ENCODE data around the gene ADRA2C. TPM values are rescaled to one million over a fixed set of nuclear protein-coding genes. Genes with fewer than 3 reads are reported as not detected.

The ADRA2C gene
- total RNA-seq, 1 experiment from 2014 or later = not detected

DNA sequence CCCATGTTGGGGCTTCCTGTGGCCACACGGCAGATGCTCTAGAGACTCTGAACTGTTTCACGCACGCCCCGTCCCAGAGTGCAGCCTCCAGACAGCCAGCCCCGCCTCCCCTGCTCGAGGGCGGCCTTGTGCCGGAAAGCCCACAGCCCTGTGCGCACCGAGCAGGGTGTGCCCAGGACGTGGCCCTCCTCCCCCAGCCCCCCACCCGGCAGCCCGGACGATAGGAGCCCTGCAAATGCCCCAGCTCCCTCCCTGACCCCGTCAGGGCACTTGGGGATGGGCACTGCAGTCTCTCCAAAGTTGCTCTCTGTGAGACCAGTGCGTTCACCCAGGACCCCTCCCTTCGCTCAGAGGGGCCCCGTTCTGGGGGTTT is 37.3 kb downstream of the ADRA2C start:
- H3K4me2 ChIP-seq (ENCODE audit: low read length) = no peak overlapping the region
- CTCF ChIA-PET = no interaction called here
- POLR2A ChIA-PET (ENCODE audit: unreplicated experiment) = no interaction called here

DNA sequence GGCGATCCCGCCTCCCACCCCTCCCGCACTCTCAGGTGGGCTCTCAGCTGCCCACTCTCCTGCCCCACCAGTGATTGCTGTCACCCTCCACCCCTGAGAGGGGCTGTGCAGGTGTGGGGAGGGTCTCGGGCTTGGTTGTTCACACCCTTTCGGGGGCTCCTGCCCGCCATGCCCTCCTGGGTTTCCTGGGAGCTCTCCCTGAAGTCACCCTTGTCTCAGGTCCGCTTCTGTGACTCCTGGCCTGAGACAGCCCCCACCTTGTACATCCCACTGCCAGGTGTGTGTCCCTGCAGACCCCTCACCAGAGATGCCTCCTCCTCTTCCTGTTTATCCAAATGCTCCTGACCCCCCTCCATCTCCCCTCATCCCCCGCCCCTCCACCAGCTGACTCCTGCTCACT is 37.8 kb downstream of the ADRA2C start:
- H3K9me3 ChIP-seq (ENCODE audit: low read length) = no peaks in the 10 kb centered on the region
- no peak overlapping the region for H2AFZ ChIP-seq (ENCODE audit: low read length)
- peaks cover 44% of the 10 kb centered on the region for H3K27me3 ChIP-seq (ENCODE audit: low read length)
- ChIA-PET CTCF (no interaction called here), POLR2A (ENCODE audit: unreplicated experiment) (no interaction called here)
- no peak overlapping the region for H3K27ac ChIP-seq (ENCODE audit: low read length)
- no peak overlapping the region for H3K9ac ChIP-seq (ENCODE audit: low read length)
- no peak overlapping the region for H3K4me3 ChIP-seq (ENCODE audit: low read length)
- TF ChIP-seq, protein P1, sequence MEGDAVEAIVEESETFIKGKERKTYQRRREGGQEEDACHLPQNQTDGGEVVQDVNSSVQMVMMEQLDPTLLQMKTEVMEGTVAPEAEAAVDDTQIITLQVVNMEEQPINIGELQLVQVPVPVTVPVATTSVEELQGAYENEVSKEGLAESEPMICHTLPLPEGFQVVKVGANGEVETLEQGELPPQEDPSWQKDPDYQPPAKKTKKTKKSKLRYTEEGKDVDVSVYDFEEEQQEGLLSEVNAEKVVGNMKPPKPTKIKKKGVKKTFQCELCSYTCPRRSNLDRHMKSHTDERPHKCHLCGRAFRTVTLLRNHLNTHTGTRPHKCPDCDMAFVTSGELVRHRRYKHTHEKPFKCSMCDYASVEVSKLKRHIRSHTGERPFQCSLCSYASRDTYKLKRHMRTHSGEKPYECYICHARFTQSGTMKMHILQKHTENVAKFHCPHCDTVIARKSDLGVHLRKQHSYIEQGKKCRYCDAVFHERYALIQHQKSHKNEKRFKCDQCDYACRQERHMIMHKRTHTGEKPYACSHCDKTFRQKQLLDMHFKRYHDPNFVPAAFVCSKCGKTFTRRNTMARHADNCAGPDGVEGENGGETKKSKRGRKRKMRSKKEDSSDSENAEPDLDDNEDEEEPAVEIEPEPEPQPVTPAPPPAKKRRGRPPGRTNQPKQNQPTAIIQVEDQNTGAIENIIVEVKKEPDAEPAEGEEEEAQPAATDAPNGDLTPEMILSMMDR (conservative IDR thresholded peaks at IDR 0.05; ENCODE audit: low read depth, low read length) = no peak
- TF ChIP-seq EZH2 (IDR thresholded peaks at IDR 0.05; ENCODE audit: low read length, unreplicated experiment) (no peak), EZH2phosphoT487 (IDR thresholded peaks at IDR 0.05; ENCODE audit: borderline replicate concordance, low read length) (no peak)
- no peaks in the 10 kb centered on the region for H3K79me2 ChIP-seq (ENCODE audit: low read length)
- H3F3A ChIP-seq (ENCODE audit: low read length, unreplicated experiment) = no peaks in the 10 kb centered on the region
- intact Hi-C loops (cut with micrococcal nuclease) = no loop called here
- ATAC-seq (no peak), DNase-seq (no peak)
- no TSS peak for BruUV-seq (replicated peaks)
- no peaks in the 10 kb centered on the region for H3K36me3 ChIP-seq (ENCODE audit: low read depth, low read length)
- H3K4me1 ChIP-seq (ENCODE audit: insufficient read depth, low read length) = no peaks in the 10 kb centered on the region
- H3K4me2 ChIP-seq (ENCODE audit: low read length) = no peak overlapping the region
- no peaks in the 10 kb centered on the region for H4K20me1 ChIP-seq (ENCODE audit: low read length)
- no peaks in the 10 kb centered on the region for H3K9me2 ChIP-seq (replicated peaks; ENCODE audit: low read length)

More for the DNA sequence above, 37.3 kb downstream of the ADRA2C start:
- intact Hi-C loops (cut with micrococcal nuclease) = no loop called here
- no peaks in the 10 kb centered on the region for H3K79me2 ChIP-seq (ENCODE audit: low read length)
- BruUV-seq (replicated peaks) = no TSS peak
- DNase-seq (no peak), ATAC-seq (no peak)
- peaks cover 46% of the 10 kb centered on the region for H3K27me3 ChIP-seq (ENCODE audit: low read length)
- H3K27ac ChIP-seq (ENCODE audit: low read length) = no peak overlapping the region
- H3K4me1 ChIP-seq (ENCODE audit: insufficient read depth, low read length) = no peaks in the 10 kb centered on the region
- no peak overlapping the region for H3K9ac ChIP-seq (ENCODE audit: low read length)
- H3F3A ChIP-seq (ENCODE audit: low read length, unreplicated experiment) = no peaks in the 10 kb centered on the region
- no peaks in the 10 kb centered on the region for H3K9me3 ChIP-seq (ENCODE audit: low read length)
- no peak overlapping the region for H2AFZ ChIP-seq (ENCODE audit: low read length)
- no peaks in the 10 kb centered on the region for H3K9me2 ChIP-seq (replicated peaks; ENCODE audit: low read length)
- H4K20me1 ChIP-seq (ENCODE audit: low read length) = no peaks in the 10 kb centered on the region
- TF ChIP-seq EZH2phosphoT487 (IDR thresholded peaks at IDR 0.05; ENCODE audit: borderline replicate concordance, low read length) = no peak
- no peak for TF ChIP-seq EZH2 (IDR thresholded peaks at IDR 0.05; ENCODE audit: low read length, unreplicated experiment)
- TF ChIP-seq, protein P1 (conservative IDR thresholded peaks at IDR 0.05; ENCODE audit: low read depth, low read length) = no peak
- no peak overlapping the region for H3K4me3 ChIP-seq (ENCODE audit: low read length)
- H3K36me3 ChIP-seq (ENCODE audit: low read depth, low read length) = no peaks in the 10 kb centered on the region

DNA sequence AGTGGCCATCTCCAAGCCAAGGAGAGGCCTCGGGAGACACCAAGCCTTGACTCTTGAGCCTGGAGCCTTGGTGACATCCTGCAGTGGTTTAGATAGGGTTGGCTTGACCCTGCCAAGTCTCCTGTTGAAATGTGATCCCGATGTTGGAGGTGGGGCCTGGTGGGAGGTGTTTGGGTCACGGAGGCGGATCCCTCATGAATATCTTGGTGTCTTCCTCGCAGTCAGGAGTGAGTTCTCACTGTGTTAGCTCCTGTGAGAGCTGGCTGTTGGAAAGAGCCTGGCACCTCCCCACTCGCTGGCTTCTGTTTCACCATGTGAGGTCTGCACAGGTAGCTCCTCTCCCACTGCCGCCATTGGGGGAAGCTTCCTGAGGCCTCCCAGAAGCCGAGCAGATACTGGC is 38.8 kb downstream of the ADRA2C start:
- POLR2A ChIA-PET (ENCODE audit: unreplicated experiment) = no interaction called here
- Histone ChIP-seq H4K20me1 (ENCODE audit: low read length) (no peaks in the 10 kb centered on the region), H3K27ac (ENCODE audit: low read length) (no peak overlapping the region), H2AFZ (ENCODE audit: low read length) (no peak overlapping the region), H3K36me3 (ENCODE audit: low read depth, low read length) (no peaks in the 10 kb centered on the region), H3K9me3 (ENCODE audit: low read length) (no peaks in the 10 kb centered on the region), H3K4me3 (ENCODE audit: low read length) (no peak overlapping the region), H3K9ac (ENCODE audit: low read length) (no peak overlapping the region), H3F3A (ENCODE audit: low read length, unreplicated experiment) (no peaks in the 10 kb centered on the region), H3K4me1 (ENCODE audit: insufficient read depth, low read length) (no peaks in the 10 kb centered on the region), H3K4me2 (ENCODE audit: low read length) (no peak overlapping the region), H3K27me3 (ENCODE audit: low read length) (peaks cover 40% of the 10 kb centered on the region), H3K9me2 (replicated peaks; ENCODE audit: low read length) (no peaks in the 10 kb centered on the region), H3K79me2 (ENCODE audit: low read length) (no peaks in the 10 kb centered on the region)
- TF ChIP-seq EZH2phosphoT487 (IDR thresholded peaks at IDR 0.05; ENCODE audit: borderline replicate concordance, low read length) (no peak), EZH2 (IDR thresholded peaks at IDR 0.05; ENCODE audit: low read length, unreplicated experiment) (no peak)
- TF ChIP-seq, protein P1 (conservative IDR thresholded peaks at IDR 0.05; ENCODE audit: low read depth, low read length) = no peak
- no peak for ATAC-seq
- intact Hi-C loops (cut with micrococcal nuclease) = no loop called here
- BruUV-seq (replicated peaks) = no TSS peak
- DNase-seq = no peak
- CTCF ChIA-PET = no interaction called here
